Measurements from ENCODE around the gene HOOK2.

HOOK2 gene

GRCh38 chr19:12722566-12723380 lies 52.6 kb downstream of the HOOK2 start:
- peak overlapping the region; percentile 91 for H3K9ac ChIP-seq (ENCODE audit: low read length)
- H3K4ac ChIP-seq (ENCODE audit: low read depth in 1 of 2, low read length in 2 of 2) = peak overlapping the region; percentile 49 to 62
- peaks cover 16% of the 10 kb centered on the region for H3K4me1 ChIP-seq (ENCODE audit: control insufficient read depth, insufficient read depth, low read depth, low read length)
- no peak overlapping the region for H2BK120ac ChIP-seq (ENCODE audit: low read depth, low read length)
- H2AFZ ChIP-seq (ENCODE audit: low read depth, low read length) = peak overlapping the region; percentile 21
- H3K36me3 ChIP-seq (ENCODE audit: control insufficient read depth in 1 of 2, insufficient read depth in 2 of 2, low read depth in 1 of 2, low read length in 2 of 2) = peaks cover 20 to 27% of the 10 kb centered on the region in 2 experiments
- peak overlapping the region in 1 of 2 experiments; percentile 49 for H3K23ac ChIP-seq (ENCODE audit: low read length in 2 of 2)
- H2BK15ac ChIP-seq (ENCODE audit: low read depth, poor library complexity, severe bottlenecking) = no peak overlapping the region
- H3K79me1 ChIP-seq (replicated peaks; ENCODE audit: low read length, poor library complexity, severe bottlenecking) = peaks cover 8% of the 10 kb centered on the region
- peak overlapping the region in 1 of 2 experiments; percentile 97 for H3K18ac ChIP-seq (ENCODE audit: low read depth in 1 of 2, low read length in 2 of 2)
- H3K27me3 ChIP-seq (ENCODE audit: control insufficient read depth in 1 of 2, insufficient read depth in 1 of 2, low read length in 2 of 2) = no peaks in the 10 kb centered on the region
- no peaks in the 10 kb centered on the region for H3K9me3 ChIP-seq (ENCODE audit: control insufficient read depth, low read length)
- DNase-seq = peak; percentile 99
- peak overlapping the region in 1 of 2 experiments; percentile 83 for H2BK12ac ChIP-seq (ENCODE audit: low read length in 2 of 2)
- H4K91ac ChIP-seq (ENCODE audit: low read length) = no peak overlapping the region
- peak overlapping the region; percentile 78 to 95 for H3K4me3 ChIP-seq (ENCODE audit: insufficient read depth in 1 of 2, low read depth in 1 of 2, low read length in 2 of 2)
- peak overlapping the region; percentile 14 for H4K8ac ChIP-seq (ENCODE audit: low read length)
- peak overlapping the region in 1 of 2 experiments; percentile 96 for H3K14ac ChIP-seq (ENCODE audit: low read length in 2 of 2)
- H2BK5ac ChIP-seq (ENCODE audit: low read depth, low read length, poor library complexity, severe bottlenecking) = no peak overlapping the region
- H2AK5ac ChIP-seq (ENCODE audit: low read length, severe bottlenecking) = no peak overlapping the region
- H3K4me2 ChIP-seq (ENCODE audit: low read length, poor library complexity, severe bottlenecking) = peak overlapping the region; percentile 83
- under 1% methylated on average over 23 of the region's 32 CpGs for WGBS
- peak overlapping the region; percentile 65 for H3K27ac ChIP-seq (ENCODE audit: low read length, poor library complexity, severe bottlenecking)

GRCh38 chr19:12721656-12722565 lies 53.4 kb downstream of the HOOK2 start:
- peak overlapping the region; percentile 93 for H2BK120ac ChIP-seq (ENCODE audit: low read depth, low read length)

GRCh38 chr19:12720851-12721655 lies 54.3 kb downstream of the HOOK2 start:
- 39% methylated on average over 59 of the region's 59 CpGs for WGBS
- Histone ChIP-seq H3K9me3 (ENCODE audit: control insufficient read depth, low read length) (no peaks in the 10 kb centered on the region), H2AFZ (ENCODE audit: low read depth, low read length) (peak overlapping the region; percentile 47), H2BK15ac (ENCODE audit: low read depth, poor library complexity, severe bottlenecking) (peak overlapping the region; percentile 50), H3K4ac (ENCODE audit: low read depth in 1 of 2, low read length in 2 of 2) (peak overlapping the region; percentile 79 to 95), H3K9ac (ENCODE audit: low read length) (peak overlapping the region; percentile 91), H2AK5ac (ENCODE audit: low read length, severe bottlenecking) (no peak overlapping the region), H4K91ac (ENCODE audit: low read length) (peak overlapping the region; percentile 84), H3K14ac (ENCODE audit: low read length in 2 of 2) (peak overlapping the region in 1 of 2 experiments; percentile 68), H2BK12ac (ENCODE audit: low read length in 2 of 2) (peak overlapping the region in 1 of 2 experiments; percentile 21), H3K27me3 (ENCODE audit: control insufficient read depth in 1 of 2, insufficient read depth in 1 of 2, low read length in 2 of 2) (no peaks in the 10 kb centered on the region), H3K27ac (ENCODE audit: low read length, poor library complexity, severe bottlenecking) (peak overlapping the region; percentile 88), H3K36me3 (ENCODE audit: control insufficient read depth in 1 of 2, insufficient read depth in 2 of 2, low read depth in 1 of 2, low read length in 2 of 2) (peaks cover 25 to 31% of the 10 kb centered on the region in 2 experiments), H3K18ac (ENCODE audit: low read depth in 1 of 2, low read length in 2 of 2) (peak overlapping the region; percentile 84 to 91), H3K4me3 (ENCODE audit: insufficient read depth in 1 of 2, low read depth in 1 of 2, low read length in 2 of 2) (peak overlapping the region; percentile 78 to 95), H3K4me2 (ENCODE audit: low read length, poor library complexity, severe bottlenecking) (peak overlapping the region; percentile 45), H3K23ac (ENCODE audit: low read length in 2 of 2) (no peak overlapping the region), H4K8ac (ENCODE audit: low read length) (peak overlapping the region; percentile 67), H2BK5ac (ENCODE audit: low read depth, low read length, poor library complexity, severe bottlenecking) (no peak overlapping the region), H3K79me1 (replicated peaks; ENCODE audit: low read length, poor library complexity, severe bottlenecking) (peaks cover 5% of the 10 kb centered on the region), H2BK120ac (ENCODE audit: low read depth, low read length) (peak overlapping the region; percentile 93), H3K4me1 (ENCODE audit: control insufficient read depth, insufficient read depth, low read depth, low read length) (peaks cover 16% of the 10 kb centered on the region)
- DNase-seq = peak; percentile 29

More at GRCh38 chr19:12721656-12722565, 53.4 kb downstream of the HOOK2 start:
- Histone ChIP-seq H3K9me3 (ENCODE audit: control insufficient read depth, low read length) (no peaks in the 10 kb centered on the region), H2AK5ac (ENCODE audit: low read length, severe bottlenecking) (peak overlapping the region; percentile 46), H3K4me2 (ENCODE audit: low read length, poor library complexity, severe bottlenecking) (peak overlapping the region; percentile 48), H3K27me3 (ENCODE audit: control insufficient read depth in 1 of 2, insufficient read depth in 1 of 2, low read length in 2 of 2) (no peaks in the 10 kb centered on the region), H2BK12ac (ENCODE audit: low read length in 2 of 2) (no peak overlapping the region), H4K91ac (ENCODE audit: low read length) (peak overlapping the region; percentile 83), H3K9ac (ENCODE audit: low read length) (peak overlapping the region; percentile 91), H4K8ac (ENCODE audit: low read length) (peak overlapping the region; percentile 94), H3K36me3 (ENCODE audit: control insufficient read depth in 1 of 2, insufficient read depth in 2 of 2, low read depth in 1 of 2, low read length in 2 of 2) (peaks cover 21 to 26% of the 10 kb centered on the region in 2 experiments), H3K4ac (ENCODE audit: low read depth in 1 of 2, low read length in 2 of 2) (peak overlapping the region; percentile 43 to 95), H2BK15ac (ENCODE audit: low read depth, poor library complexity, severe bottlenecking) (peak overlapping the region; percentile 96), H3K18ac (ENCODE audit: low read depth in 1 of 2, low read length in 2 of 2) (peak overlapping the region; percentile 84 to 91), H3K79me1 (replicated peaks; ENCODE audit: low read length, poor library complexity, severe bottlenecking) (peaks cover 5% of the 10 kb centered on the region), H3K27ac (ENCODE audit: low read length, poor library complexity, severe bottlenecking) (peak overlapping the region; percentile 88), H2BK5ac (ENCODE audit: low read depth, low read length, poor library complexity, severe bottlenecking) (peak overlapping the region; percentile 95), H3K14ac (ENCODE audit: low read length in 2 of 2) (peak overlapping the region in 1 of 2 experiments; percentile 91), H3K4me3 (ENCODE audit: insufficient read depth in 1 of 2, low read depth in 1 of 2, low read length in 2 of 2) (peak overlapping the region; percentile 78 to 95), H2AFZ (ENCODE audit: low read depth, low read length) (no peak overlapping the region), H3K23ac (ENCODE audit: low read length in 2 of 2) (peak overlapping the region in 1 of 2 experiments; percentile 92), H3K4me1 (ENCODE audit: control insufficient read depth, insufficient read depth, low read depth, low read length) (peaks cover 16% of the 10 kb centered on the region)
- DNase-seq = peak; percentile 88
- WGBS = under 1% methylated on average over 62 of the region's 65 CpGs

All from mesenchymal stem cell (in vitro differentiated cells and primary cell).